SK-N-SH (cell line): ENCODE data around the gene TYROBP. TPM values are rescaled to one million over a fixed set of nuclear protein-coding genes. Genes with fewer than 3 reads are reported as not detected.

ENCODE experiments used
- CHD2 ChIP-seq: fragments of 150-350 bp; IDR thresholded peaks from 2 replicates; pipeline ENCODE4 v1.6.1; 2018; ENCODE audit warnings: low read length; ENCODE audit not compliant: partially characterized antibody
- CTCF ChIP-seq: fragments of 200-600 bp; sonication (generic); IDR thresholded peaks from 2 replicates; pipeline ENCODE4 v1.6.1; 2017; ENCODE audit warnings: antibody characterized with exemption, mild to moderate bottlenecking, moderate library complexity
- EZH2phosphoT487 ChIP-seq: fragments of 200-600 bp; sonication (generic); IDR thresholded peaks from 2 replicates; pipeline ENCODE4 v1.6.1; 2017; ENCODE audit warnings: low read depth, mixed run types, mild to moderate bottlenecking, antibody characterized with exemption, moderate library complexity, borderline replicate concordance
- FOSL2 ChIP-seq: IDR thresholded peaks from 2 replicates; pipeline ENCODE4 v1.4.0; 2012; ENCODE audit warnings: low read depth, mild to moderate bottlenecking, moderate library complexity, borderline replicate concordance
- GATA2 ChIP-seq: sonication (generic); formaldehyde crosslinking; IDR thresholded peaks from 2 replicates; pipeline ENCODE4 v1.5.0; 2020; ENCODE audit warnings: mild to moderate bottlenecking, missing genetic modification reagents
- JUND ChIP-seq: IDR thresholded peaks from 2 replicates; pipeline ENCODE4 v1.4.0; 2012
- MEF2A ChIP-seq: IDR thresholded peaks from 2 replicates; pipeline ENCODE4 v1.4.0; 2012; ENCODE audit warnings: low read depth, borderline replicate concordance
- NFIC ChIP-seq: IDR thresholded peaks from 2 replicates; pipeline ENCODE4 v1.4.0; 2012; ENCODE audit warnings: borderline replicate concordance
- NRF1 ChIP-seq: IDR thresholded peaks from 2 replicates; pipeline ENCODE4 v1.6.1; 2012; ENCODE audit warnings: low read depth, mild to moderate bottlenecking, low read length
- PBX3 ChIP-seq: IDR thresholded peaks from 2 replicates; pipeline ENCODE4; 2012
- RXRA ChIP-seq: IDR thresholded peaks from 2 replicates; pipeline ENCODE4 v1.4.0; 2012; ENCODE audit warnings: low read depth, mild to moderate bottlenecking, borderline replicate concordance
- SIN3A ChIP-seq: IDR thresholded peaks from 2 replicates; pipeline ENCODE4 v1.6.1; 2012; ENCODE audit warnings: low read depth, mild to moderate bottlenecking, low read length, moderate library complexity, borderline replicate concordance
- TAF1 ChIP-seq: IDR thresholded peaks from 2 replicates; pipeline ENCODE4 v1.6.1; 2012; ENCODE audit warnings: low read depth, mild to moderate bottlenecking, low read length, moderate library complexity, borderline replicate concordance
- TCF12 ChIP-seq: IDR thresholded peaks from 2 replicates; pipeline ENCODE4 v1.4.0; 2012
- USF1 ChIP-seq: IDR thresholded peaks from 2 replicates; pipeline ENCODE4 v1.4.0; 2012; ENCODE audit warnings: low read depth, borderline replicate concordance
- YY1 ChIP-seq: IDR thresholded peaks from 2 replicates; pipeline ENCODE4 v1.4.0; 2012; ENCODE audit warnings: low read depth, mild to moderate bottlenecking
- polyA plus RNA-seq, 3 experiments: library from polyadenylated mRNA; depleted of rRNA; stranded (reverse); fragments of >200 nt; gene quantifications; 2 replicates each; pipeline ENCODE4 v1.2.3, GENCODE V29; 2012
- TF ChIP-seq, protein P1 (sequence below): fragments of 150-350 bp; IDR thresholded peaks from 2 replicates; pipeline ENCODE4 v1.6.1; 2016; ENCODE audit warnings: mild to moderate bottlenecking, low read depth, low read length
- TF ChIP-seq, protein P2 (sequence below): IDR thresholded peaks from 2 replicates; pipeline ENCODE4 v1.4.0; 2012; ENCODE audit warnings: low read depth
- TF ChIP-seq, protein P3 (sequence below): IDR thresholded peaks from 2 replicates; pipeline ENCODE4 v1.6.1; 2012; ENCODE audit warnings: mild to moderate bottlenecking, low read depth, low read length, moderate library complexity

Gene TYROBP
- polyA plus RNA-seq, 1 of the 3 experiments (the other 2 are of a cell fraction): not detected

- TF ChIP-seq, protein P1, sequence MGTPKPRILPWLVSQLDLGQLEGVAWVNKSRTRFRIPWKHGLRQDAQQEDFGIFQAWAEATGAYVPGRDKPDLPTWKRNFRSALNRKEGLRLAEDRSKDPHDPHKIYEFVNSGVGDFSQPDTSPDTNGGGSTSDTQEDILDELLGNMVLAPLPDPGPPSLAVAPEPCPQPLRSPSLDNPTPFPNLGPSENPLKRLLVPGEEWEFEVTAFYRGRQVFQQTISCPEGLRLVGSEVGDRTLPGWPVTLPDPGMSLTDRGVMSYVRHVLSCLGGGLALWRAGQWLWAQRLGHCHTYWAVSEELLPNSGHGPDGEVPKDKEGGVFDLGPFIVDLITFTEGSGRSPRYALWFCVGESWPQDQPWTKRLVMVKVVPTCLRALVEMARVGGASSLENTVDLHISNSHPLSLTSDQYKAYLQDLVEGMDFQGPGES: no peak
- TF ChIP-seq FOSL2 (no peak), RXRA (no peak), EZH2phosphoT487 (no peak), PBX3 (no peak), YY1 (peak; percentile 72; the same call in 1 of the 2 replicates), NFIC (peak; percentile 71), GATA2 (CRISPR knock-in tag) (no peak), JUND (no peak), CTCF (peak; percentile 89), SIN3A (peak; percentile 22; the same call in 1 of the 2 replicates), CHD2 (peak; percentile 99), TAF1 (peak; percentile 93), TCF12 (no peak), NRF1 (peak; percentile 98), MEF2A (no peak), USF1 (peak; percentile 61; the same call in 1 of the 2 replicates)
- TF ChIP-seq, protein P2, sequence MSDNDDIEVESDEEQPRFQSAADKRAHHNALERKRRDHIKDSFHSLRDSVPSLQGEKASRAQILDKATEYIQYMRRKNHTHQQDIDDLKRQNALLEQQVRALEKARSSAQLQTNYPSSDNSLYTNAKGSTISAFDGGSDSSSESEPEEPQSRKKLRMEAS: peak; percentile 68
- TF ChIP-seq, protein P3, sequence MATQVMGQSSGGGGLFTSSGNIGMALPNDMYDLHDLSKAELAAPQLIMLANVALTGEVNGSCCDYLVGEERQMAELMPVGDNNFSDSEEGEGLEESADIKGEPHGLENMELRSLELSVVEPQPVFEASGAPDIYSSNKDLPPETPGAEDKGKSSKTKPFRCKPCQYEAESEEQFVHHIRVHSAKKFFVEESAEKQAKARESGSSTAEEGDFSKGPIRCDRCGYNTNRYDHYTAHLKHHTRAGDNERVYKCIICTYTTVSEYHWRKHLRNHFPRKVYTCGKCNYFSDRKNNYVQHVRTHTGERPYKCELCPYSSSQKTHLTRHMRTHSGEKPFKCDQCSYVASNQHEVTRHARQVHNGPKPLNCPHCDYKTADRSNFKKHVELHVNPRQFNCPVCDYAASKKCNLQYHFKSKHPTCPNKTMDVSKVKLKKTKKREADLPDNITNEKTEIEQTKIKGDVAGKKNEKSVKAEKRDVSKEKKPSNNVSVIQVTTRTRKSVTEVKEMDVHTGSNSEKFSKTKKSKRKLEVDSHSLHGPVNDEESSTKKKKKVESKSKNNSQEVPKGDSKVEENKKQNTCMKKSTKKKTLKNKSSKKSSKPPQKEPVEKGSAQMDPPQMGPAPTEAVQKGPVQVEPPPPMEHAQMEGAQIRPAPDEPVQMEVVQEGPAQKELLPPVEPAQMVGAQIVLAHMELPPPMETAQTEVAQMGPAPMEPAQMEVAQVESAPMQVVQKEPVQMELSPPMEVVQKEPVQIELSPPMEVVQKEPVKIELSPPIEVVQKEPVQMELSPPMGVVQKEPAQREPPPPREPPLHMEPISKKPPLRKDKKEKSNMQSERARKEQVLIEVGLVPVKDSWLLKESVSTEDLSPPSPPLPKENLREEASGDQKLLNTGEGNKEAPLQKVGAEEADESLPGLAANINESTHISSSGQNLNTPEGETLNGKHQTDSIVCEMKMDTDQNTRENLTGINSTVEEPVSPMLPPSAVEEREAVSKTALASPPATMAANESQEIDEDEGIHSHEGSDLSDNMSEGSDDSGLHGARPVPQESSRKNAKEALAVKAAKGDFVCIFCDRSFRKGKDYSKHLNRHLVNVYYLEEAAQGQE: peak; percentile 66
Observed at GRCh38 chr19:35931161-35931873, 23.2 kb upstream of the TYROBP start (continued).
